GM21825 (cell line): ENCODE data around the gene CFTR.
"Not testable (repeated sequence)": the region's sequence is repeated elsewhere in the genome, so short reads cannot be mapped to it uniquely, and the experiment has no call there.

Experiments
- ATAC-seq: cut with Tn5 transposase; IDR thresholded peaks from one replicate; pipeline ENCODE4 v1.9.1; 2021; ENCODE audit warnings: mild to moderate bottlenecking, moderate library complexity; ENCODE audit not compliant: unreplicated experiment

Gene CFTR

DNA sequence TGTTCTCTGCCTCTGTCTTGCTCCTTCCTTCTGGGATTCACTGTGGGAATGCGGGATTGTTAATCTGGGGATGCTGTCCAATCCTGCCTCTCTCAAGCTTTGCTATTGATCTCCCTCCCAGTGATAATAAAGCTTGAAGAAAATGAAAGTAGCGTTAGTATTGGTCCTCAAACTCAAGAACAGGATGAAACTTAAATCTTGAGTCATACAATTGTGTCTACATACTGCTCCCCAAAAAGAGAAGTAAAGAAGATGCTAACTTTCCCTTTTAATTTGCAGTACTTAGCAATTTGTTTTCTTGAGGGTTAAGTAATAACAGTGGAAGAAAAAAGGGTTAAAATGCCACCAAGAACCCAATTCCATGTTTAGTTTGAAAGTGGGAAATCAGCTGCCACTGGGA lies 13.6 kb downstream of the CFTR start:
- ATAC-seq, result no peak

DNA sequence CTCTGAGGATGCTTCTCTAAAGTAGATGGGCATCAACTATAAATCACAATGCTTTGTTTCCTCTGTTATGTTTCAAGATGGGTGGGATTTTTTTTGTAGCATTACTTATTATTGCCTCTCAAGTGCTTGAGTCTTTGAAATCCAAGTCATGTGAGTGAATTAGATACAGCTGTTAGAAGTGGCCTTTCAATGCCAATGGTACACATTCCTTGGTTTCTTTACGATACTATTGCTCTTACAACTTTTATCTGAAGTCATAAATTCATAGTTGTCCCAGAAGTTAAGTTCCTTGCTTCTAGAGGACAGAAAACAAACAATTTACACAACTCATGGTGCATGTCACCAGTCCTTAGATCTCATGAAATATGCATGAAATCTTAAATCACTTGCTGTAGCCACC lies 15.5 kb downstream of the CFTR start:
- ATAC-seq, result no peak

- ATAC-seq, result no peak
These were observed 22.5 kb downstream of the CFTR start for GRCh38 chr7:117502331-117502730.

DNA sequence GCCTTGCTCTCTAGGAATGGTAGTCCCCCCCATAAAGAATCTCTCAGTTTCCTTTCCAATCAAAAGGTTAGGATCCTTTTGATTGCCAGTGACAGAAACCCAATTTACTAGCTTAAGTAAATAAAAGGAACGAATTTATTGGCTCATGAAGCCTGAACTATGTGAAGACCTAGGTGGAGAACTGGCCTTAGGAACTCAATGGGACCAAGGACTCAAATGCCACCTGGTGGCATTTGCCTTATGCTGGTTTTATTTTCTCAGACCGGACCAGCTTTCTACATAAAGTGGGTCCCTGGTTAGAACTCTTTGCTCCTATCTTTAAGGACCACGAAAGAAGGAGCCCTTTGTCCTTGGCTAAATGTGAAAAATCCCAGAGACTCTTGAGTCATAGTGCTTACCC lies 25.4 kb downstream of the CFTR start:
- no peak for ATAC-seq

DNA sequence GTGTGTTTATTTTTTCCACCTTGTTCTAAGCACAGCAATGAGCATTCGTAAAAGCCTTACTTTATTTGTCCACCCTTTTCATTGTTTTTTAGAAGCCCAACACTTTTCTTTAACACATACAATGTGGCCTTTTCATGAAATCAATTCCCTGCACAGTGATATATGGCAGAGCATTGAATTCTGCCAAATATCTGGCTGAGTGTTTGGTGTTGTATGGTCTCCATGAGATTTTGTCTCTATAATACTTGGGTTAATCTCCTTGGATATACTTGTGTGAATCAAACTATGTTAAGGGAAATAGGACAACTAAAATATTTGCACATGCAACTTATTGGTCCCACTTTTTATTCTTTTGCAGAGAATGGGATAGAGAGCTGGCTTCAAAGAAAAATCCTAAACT lies 28.9 kb downstream of the CFTR start:
- ATAC-seq, result no peak

DNA sequence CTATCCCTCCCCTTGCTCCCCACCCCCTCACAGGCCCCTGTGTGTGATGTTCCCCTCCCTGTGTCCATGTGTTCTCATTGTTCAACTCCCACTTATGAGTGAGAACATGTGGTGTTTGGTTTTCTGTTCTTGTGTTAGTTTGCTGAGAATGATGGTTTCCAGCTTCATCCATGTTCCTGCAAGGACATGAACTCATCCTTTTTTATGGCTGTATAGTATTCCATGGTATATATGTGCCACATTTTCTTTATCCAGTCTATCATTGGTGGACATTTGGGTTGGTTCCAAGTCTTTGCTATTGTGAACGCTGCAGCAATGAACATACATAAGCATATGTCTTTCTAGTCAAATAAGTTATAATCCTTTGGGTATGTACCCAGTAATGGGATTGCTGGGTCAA lies 37.4 kb downstream of the CFTR start:
- ATAC-seq, result not testable (repeated sequence)

DNA sequence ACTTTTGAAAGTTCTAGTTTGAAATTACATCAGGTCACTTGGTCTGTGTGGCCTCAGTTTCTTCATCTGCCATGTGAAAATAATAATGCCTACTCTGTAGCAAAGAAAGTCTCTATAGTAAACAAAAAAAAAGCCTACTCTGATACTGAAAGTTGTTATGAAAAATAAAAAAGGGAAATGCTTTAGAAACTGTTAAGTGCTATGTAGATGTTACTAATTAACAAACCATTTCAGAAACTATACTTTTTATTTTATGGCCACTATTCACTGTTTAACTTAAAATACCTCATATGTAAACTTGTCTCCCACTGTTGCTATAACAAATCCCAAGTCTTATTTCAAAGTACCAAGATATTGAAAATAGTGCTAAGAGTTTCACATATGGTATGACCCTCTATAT lies 50.6 kb downstream of the CFTR start:
- ATAC-seq, result no peak

- ATAC-seq, result no peak
These were observed 51.9 kb downstream of the CFTR start for GRCh38 chr7:117531595-117532244.

DNA sequence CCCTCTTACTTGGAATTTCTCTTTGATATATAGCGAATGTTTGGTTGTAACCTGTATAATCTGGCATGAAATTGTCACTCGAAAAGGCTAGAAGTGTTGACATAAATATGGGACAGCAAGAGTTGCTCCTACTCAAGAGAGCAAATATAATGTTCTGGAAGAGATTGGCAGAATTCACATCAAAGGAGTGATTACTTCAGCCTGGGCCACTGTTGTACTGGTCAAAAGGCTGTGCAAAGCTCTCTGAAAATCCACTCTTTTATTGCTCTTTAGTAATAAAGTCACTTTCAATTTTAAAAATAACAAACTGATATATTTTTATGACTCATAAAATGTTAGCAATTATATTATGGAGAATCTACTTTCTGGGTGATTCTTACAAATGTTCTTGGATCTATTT lies 58.2 kb downstream of the CFTR start:
- no peak for ATAC-seq

DNA sequence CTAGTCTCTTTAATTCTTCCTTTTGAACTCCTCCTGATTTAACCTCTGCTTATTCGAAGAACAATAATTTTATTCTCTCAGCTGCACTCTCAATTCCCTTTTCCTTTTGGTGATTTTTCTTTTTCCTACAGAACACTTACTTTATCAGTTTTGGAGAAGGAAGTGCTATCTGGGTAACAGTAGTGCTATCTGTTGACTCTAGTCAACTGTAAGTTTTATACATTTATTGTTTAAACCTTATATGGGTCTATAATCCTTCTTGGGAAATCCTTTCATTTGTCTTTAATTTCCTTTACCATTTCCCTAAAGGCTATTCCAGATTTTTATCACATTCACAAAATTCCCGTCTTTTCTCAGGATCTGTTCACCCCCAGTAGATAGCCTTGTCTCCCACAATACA lies 64.2 kb downstream of the CFTR start:
- no peak for ATAC-seq

DNA sequence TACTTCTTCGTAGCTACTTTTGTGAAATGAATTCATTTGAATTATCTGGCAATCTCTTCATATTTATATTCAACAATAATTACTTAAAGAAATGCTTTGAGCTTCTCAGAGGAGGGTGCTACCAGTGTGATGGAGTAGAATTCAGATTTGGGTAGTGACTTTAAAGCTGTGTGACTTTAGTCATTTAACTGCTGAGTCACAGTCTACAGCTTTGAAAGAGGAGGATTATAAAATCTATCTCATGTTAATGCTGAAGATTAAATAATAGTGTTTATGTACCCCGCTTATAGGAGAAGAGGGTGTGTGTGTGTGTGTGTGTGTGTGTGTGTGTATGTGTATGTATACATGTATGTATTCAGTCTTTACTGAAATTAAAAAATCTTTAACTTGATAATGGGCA lies 68.2 kb downstream of the CFTR start:
- no peak for ATAC-seq

DNA sequence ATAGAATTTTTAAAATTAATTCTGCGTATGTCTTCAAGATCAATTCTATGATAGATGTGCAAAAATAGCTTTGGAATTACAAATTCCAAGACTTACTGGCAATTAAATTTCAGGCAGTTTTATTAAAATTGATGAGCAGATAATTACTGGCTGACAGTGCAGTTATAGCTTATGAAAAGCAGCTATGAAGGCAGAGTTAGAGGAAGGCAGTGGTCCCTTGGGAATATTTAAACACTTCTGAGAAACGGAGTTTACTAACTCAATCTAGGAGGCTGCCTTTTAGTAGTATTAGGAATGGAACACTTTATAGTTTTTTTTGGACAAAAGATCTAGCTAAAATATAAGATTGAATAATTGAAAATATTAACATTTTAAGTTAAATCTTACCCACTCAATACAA lies 70.8 kb downstream of the CFTR start:
- ATAC-seq, result no peak

GRCh38 chr7:117552660-117553059 lies 72.8 kb downstream of the CFTR start:
- no peak for ATAC-seq

DNA sequence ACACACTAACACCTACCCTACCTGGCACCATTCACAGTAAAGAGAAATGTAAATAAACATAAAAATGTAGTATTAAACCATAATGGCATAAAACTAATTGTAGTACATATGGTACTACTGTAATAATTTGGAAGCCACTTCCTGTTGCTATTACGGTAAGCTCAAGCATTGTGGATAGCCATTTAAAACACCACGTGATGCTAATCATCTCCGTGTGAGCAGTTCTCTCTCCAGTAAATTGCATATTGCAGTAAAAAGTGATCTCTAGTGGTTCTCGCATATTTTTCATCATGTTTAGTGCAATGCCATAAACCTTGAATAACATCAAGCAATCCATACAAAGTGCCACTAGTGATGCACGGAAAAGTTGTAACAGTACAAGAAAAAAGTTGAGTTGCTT lies 75.4 kb downstream of the CFTR start:
- no peak for ATAC-seq

- ATAC-seq, result no peak
These were observed 79.6 kb downstream of the CFTR start for GRCh38 chr7:117559391-117559790.

DNA sequence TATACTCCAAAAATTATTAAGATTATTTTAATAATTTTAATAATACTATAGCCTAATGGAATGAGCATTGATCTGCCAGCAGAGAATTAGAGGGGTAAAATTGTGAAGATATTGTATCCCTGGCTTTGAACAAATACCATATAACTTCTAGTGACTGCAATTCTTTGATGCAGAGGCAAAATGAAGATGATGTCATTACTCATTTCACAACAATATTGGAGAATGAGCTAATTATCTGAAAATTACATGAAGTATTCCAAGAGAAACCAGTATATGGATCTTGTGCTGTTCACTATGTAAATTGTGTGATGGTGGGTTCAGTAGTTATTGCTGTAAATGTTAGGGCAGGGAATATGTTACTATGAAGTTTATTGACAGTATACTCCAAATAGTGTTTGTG lies 80.2 kb downstream of the CFTR start:
- ATAC-seq, result no peak

GRCh38 chr7:117562759-117563158 lies 82.9 kb downstream of the CFTR start:
- no peak for ATAC-seq

GRCh38 chr7:117564080-117564479 lies 84.3 kb downstream of the CFTR start:
- ATAC-seq, result no peak

DNA sequence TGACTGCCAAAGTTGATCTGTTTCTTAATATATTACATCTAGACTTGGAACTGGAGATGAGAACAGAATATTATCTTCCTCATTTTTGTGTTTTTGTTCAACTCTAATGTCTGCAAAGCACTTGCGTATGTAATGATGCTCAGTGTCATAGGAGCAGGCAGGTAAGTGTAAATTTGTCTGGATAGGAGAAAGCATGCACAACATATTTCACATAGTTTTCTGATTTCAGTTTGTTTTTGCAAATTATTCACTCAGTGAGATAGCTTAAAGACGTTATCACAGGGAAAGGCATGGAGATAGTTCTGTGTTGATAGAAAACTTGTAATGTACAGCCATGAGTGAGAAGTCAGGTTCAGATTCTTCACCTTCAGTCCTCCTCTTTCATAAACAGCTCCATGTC lies 84.8 kb downstream of the CFTR start:
- no peak for ATAC-seq

GRCh38 chr7:117565226-117565625 lies 85.4 kb downstream of the CFTR start:
- ATAC-seq, result no peak

- ATAC-seq, result no peak
These were observed 88.0 kb downstream of the CFTR start for GRCh38 chr7:117567781-117568180.

DNA sequence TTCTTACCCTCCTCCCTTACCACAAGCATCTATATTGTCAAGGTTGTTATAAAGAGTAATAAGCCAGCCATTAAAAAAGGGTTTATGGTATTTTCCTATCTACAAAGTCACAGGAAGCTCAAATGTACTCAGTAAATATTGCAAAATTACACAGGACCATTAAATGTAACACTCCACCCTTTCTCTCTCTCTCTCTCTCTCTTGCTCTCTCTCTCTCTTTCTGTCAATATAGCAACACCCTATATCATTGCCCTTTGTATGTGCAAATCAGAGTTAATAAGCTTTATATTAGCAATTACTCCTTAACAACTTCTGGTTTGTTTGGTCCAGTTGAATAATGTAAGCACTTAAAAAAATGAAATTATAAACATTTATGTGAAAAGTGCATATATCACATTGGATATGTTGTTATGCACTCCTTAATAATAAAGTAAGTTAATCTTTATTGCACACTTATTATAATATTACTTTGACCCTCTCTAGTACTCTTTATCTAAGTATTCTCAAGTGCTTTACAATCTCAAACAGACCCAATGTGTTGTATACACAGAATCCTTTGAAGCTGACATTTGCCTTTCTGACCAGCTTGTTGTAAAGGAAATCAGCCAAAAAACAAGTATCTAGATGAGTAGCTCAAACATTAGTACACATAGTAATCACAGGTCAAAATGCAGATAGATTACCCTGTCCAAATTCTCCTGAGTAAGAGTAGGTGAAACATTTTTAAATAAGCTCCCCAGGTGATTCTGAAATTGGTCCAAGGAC lies 93.2 kb downstream of the CFTR start:
- ATAC-seq, result no peak

GRCh38 chr7:117581424-117581823 lies 101.6 kb downstream of the CFTR start:
- ATAC-seq, result no peak
